NCI-H526 (cell line): ENCODE data around the gene TLR10.

Source experiments
- DNase-seq, 2 experiments: peaks; one replicate each; lab custom pipeline; 2025; lab: John Stamatoyannopoulos, UW

TLR10 gene

DNA sequence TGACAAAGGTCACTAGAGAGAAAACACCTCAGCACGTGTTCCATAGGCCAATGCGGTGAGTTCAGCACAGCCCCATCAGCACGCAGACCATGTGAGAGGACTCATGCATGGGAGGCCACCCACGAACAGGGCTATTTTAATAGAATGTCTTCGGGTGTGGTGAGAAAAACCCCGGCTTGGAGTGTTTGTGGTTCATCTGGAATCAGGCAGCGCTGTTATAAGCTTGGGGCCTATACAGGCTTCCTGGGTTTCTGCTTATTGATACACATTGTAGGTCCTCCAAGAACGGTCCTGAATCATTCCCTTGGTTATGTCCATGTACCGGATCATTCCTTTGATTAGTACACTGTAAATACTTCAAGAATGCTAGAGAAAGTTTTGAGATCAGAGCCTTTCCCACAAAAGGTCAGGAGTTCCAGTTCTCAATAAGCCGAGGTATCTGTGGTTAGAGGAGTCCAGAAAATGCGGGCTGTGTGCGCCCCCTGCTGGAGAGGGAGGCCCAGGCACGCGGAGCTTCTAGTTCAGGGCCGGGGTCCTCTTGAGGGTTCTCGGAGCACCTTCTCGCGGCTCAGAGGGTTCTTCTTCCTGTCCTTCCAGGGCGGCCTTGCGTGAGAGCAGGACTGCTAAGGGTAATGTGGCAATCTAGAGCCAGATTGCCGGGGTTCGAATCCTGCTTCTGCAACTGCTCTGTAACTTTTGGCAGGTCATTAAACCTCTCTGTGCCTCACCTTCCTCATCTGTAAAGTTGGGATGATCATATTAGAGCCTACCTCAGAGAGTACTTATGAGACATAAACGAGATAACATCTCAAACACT is 51.8 kb downstream of the TLR10 start:
- peak; percentile 28 to 86 for DNase-seq

GRCh38 chr4:38730493-38730829 is 52.3 kb downstream of the TLR10 start:
- DNase-seq: no peak

DNA sequence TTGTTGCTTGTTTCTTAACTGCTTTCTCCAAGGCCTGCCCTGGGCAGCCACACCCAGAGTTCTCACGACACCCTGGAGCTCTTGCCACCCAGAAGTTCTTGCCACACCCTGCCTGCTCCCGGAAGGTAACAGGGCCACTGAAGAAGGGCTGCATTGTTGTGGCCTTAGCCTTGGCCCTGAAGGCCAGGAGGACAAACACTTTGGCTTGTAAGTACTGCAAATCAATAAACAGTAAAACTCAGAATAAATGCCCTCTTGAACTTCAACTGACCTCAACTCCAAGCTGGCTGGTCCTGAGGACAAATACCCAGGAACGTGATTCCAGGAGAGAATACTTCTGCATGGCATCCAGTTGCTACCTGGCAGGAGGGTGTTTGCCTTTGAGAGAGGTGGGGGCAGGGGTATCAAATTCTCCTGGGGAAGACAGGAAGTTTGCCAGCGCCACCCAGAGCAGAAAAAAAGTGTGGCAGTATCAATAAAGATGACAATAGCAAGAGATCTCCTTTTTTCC is 54.1 kb downstream of the TLR10 start:
- peak; percentile 41 to 78 for DNase-seq

DNA sequence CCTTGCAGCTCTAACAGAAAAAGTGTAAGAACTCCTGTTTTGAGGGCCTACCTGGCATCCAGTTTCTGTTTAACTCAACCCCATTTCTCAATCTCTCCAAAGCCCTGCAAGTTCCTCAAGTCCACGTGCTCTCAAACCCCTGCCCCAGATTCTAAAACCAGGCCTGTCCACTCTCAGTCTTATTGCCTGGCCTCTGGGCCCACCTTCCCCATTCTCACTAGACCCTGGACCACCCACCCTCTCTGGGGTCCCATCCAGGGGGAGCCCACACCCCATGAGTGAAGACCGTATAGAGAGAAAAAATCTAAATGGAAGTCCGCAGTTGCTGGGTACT is 58.3 kb downstream of the TLR10 start:
- DNase-seq: no peak

DNA sequence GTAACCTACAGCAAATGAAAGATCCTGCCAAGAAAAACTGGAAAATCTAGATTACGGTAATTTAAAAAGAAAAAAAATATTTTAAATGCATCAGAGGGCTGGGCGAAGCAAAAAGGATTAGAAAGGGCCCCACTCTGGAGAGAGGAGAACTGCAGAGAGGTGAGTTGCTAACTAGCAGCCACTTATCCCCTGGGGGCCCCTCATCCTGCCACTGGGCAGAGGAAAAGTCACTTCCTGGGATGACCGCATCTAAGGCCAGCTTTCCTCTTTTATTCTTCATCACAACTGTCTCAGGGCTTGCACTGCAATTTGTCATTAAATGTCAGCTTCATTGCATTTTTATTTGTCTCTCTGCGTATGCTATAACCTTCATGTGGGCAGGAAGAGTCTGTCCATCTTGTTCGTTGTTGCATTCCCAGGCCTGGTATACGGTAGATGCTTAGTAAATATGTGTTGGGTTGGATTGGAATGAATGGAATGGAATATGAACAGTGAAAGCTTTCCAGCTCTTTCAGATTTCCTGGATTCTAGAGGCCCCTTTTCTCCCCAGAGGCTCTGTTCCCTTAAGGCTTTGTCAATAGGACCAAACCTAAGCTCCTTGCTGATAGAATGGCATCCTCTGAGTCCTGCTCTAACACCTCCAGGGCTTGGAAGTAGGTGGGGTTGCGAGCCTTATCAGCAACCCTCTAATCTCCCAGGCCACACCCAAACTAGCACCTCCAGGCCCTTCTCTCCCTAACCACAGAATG is 58.9 kb downstream of the TLR10 start:
- DNase-seq: no peak

DNA sequence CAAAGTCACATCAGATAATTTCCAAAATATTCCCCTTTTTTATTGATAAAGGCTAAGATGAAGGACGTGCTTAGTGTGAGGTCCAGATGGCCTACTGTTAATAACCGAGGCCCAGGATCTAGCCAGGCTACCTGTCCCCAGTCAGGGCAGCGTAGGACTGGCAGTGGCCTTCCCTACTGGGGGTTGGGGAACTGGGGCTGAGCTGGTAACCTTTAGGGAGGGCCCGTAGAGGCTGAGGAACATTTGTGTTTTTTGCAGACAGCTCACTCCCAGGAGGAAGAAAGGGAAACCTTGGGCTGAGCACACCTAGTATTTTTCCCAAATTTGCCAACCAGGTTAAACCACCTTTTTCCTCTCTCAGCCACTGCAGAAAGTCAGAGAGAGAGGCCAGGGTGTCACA is 59.7 kb downstream of the TLR10 start:
- no peak for DNase-seq
